ENCODE measurements around the gene ABCA8. TPM values are rescaled to one million over a fixed set of nuclear protein-coding genes. Genes with fewer than 3 reads are reported as not detected.
"Not testable (repeated sequence)": the region's sequence is repeated elsewhere in the genome, so short reads cannot be mapped to it uniquely, and the experiment has no call there.

Gene ABCA8
- total RNA-seq, 1 donor from 2014 or later = 2.6 TPM

DNA sequence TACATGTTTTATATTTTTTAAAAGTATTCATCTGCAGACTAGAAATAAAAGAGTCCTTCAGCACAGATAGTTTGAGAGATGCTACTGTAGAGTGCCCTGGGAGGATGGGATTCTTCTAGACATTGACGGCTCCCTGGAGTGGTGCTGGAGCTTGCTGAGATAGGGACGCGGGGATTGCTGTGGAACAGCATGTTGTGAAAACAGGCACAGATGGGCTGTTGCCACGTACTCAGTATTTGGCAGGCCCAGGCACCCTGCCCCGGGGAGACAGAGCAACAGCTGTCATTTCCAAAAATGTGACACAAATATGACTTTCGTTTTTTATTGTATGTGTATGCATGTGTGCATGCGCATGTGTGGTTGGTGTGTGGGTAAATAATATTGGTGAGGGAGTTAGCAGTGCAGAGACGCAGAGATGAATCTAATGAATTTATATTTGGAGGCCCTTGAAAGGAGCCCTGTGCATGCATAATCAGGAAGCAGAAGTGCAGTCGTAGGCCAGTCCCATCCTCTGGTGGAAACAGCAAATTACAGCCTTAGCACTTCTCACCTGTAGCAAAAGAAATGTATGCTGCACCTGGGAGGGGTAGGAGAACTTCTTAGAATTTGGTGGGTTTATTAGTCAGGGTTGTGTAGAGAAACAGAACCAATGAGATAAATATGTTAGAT is 6.2 kb upstream of the ABCA8 start:
- TF ChIP-seq, protein P1, sequence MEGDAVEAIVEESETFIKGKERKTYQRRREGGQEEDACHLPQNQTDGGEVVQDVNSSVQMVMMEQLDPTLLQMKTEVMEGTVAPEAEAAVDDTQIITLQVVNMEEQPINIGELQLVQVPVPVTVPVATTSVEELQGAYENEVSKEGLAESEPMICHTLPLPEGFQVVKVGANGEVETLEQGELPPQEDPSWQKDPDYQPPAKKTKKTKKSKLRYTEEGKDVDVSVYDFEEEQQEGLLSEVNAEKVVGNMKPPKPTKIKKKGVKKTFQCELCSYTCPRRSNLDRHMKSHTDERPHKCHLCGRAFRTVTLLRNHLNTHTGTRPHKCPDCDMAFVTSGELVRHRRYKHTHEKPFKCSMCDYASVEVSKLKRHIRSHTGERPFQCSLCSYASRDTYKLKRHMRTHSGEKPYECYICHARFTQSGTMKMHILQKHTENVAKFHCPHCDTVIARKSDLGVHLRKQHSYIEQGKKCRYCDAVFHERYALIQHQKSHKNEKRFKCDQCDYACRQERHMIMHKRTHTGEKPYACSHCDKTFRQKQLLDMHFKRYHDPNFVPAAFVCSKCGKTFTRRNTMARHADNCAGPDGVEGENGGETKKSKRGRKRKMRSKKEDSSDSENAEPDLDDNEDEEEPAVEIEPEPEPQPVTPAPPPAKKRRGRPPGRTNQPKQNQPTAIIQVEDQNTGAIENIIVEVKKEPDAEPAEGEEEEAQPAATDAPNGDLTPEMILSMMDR (IDR thresholded peaks at IDR 0.05; ENCODE audit: unreplicated experiment) = no peak
- Mint-ChIP-seq H3K4me3 (no peak overlapping the region), H3K27ac (no peak overlapping the region), H3K9me3 (peaks cover 5% of the 10 kb centered on the region), H3K4me1 (no peaks in the 10 kb centered on the region), H3K36me3 (no peaks in the 10 kb centered on the region), H3K27me3 (ENCODE audit: low read depth) (peaks cover 5% of the 10 kb centered on the region)
- no peak for DNase-seq (ENCODE audit: low spot score in 2 of 2, unreplicated experiment in 2 of 2)

DNA sequence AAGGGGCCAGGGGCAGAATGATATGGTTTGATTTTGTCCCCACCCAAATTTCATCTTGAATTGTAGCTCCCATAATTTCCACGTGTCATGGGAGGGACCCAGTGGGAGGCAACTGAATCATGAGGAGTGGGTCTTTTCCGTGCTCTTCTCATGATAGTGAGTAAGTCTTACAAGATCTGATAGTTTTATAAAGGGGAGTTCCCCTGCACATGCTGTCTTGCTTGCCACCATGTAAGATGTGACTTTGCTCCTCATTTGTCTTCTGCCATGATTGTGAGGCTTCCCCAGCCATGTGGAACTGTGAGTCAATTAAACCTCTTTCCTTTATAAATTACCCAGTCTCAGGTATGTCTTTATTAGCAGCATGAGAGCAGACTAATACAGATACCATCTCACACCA is 3.9 kb upstream of the ABCA8 start:
- not testable (repeated sequence) for H3K27ac Mint-ChIP-seq; DNase-seq (ENCODE audit: low spot score in 2 of 2, unreplicated experiment in 2 of 2); H3K36me3 Mint-ChIP-seq; H3K4me1 Mint-ChIP-seq; H3K9me3 Mint-ChIP-seq; H3K27me3 Mint-ChIP-seq (ENCODE audit: low read depth); H3K4me3 Mint-ChIP-seq

DNA sequence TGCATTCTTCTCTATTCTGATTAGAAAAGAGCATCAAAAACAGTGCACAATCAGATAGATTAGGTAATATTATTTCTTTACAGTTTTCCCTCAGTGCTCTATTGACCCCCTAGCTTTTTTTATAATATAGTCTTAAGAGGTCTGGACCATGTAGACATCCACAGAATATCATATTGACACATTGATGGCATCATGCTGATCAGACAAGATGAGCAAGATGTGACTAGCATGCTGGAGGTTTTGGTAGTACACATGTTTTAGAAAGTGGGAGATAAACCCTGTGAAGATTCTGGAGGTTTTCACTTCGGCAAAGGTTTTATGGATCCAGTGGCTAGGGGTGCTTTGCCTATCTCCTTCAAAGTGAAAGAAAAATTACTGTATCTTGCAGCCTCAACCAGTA is 2.8 kb upstream of the ABCA8 start:
- H3K4me3 Mint-ChIP-seq = no peak overlapping the region
- H3K9me3 Mint-ChIP-seq = peaks cover 5% of the 10 kb centered on the region
- H3K4me1 Mint-ChIP-seq = no peaks in the 10 kb centered on the region
- H3K27me3 Mint-ChIP-seq (ENCODE audit: low read depth) = peaks cover 9% of the 10 kb centered on the region
- H3K36me3 Mint-ChIP-seq = no peaks in the 10 kb centered on the region
- H3K27ac Mint-ChIP-seq = no peak overlapping the region
- DNase-seq (ENCODE audit: low spot score in 2 of 2, unreplicated experiment in 2 of 2) = no peak
- TF ChIP-seq, protein P1 (IDR thresholded peaks at IDR 0.05; ENCODE audit: unreplicated experiment) = no peak

DNA sequence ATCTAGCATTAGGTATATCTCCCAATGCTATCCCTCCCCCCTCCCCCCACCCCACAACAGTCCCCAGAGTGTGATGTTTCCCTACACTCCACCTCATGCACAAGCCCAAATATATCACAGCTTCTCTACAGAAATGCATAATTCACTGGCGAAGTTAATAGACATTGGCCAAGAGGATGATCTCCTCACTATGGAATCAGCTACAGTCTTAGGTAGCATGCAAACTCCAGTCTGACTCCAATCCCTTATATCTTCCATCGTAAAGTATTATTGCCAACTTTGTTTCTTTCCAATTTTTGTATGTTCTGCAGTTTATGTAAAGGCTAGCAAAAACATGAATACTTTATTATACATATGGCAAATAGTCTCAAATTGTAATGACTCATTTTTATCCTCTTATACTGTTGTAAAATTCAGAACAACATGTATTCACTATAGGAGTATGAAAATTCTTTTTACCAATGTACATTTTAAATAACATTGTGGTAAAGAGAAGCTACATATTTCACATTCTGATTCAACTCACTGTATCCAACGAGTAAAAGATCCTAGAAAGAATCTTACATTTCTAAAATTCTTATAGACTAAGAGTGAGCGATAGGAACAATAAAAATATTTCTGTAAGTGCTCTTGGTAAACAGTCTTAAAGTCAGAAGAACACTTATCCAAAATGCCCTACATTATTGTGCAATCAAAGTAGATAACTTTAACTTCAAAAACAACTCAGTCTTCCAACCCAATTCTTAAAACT is 871 bp downstream of the ABCA8 start:
- Mint-ChIP-seq H3K4me1 (no peaks in the 10 kb centered on the region), H3K27ac (no peak overlapping the region), H3K4me3 (peak overlapping the region; percentile 23), H3K9me3 (peaks cover 5% of the 10 kb centered on the region), H3K27me3 (ENCODE audit: low read depth) (peaks cover 28% of the 10 kb centered on the region), H3K36me3 (no peaks in the 10 kb centered on the region)
- no peak for DNase-seq (ENCODE audit: low spot score in 2 of 2, unreplicated experiment in 2 of 2)
- TF ChIP-seq, protein P1 (IDR thresholded peaks at IDR 0.05; ENCODE audit: unreplicated experiment) = no peak

DNA sequence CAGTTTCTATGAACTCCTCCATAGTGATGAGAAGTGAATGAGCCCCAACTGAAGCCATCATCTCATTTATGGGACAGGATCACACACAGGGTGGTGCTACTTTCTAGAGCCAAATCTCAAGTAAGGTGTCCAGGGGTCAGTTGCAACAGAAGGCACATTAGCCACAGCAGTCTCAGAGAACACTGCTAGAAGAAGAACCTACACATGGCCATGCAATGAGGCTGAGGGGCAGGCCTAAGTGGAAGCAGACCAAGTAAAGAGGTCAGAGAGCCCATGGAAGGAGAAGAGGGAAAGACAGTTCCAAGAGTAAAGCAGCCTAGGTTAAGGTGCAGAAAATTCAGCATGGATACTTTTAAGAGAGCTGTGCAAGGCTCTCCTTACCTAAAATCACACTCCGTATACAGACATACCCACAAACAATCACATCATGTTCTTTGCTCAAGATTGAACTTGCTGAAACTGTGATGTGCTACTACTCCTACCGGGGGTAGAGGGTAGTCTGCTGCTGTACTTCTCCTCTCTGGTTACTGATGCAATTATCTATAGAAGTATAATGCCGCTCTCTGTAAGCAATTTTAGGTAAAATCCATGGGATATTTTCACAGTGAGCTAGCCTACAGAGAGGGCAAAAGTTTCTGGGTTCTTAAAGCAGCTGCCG is 1.7 kb downstream of the ABCA8 start:
- Mint-ChIP-seq H3K36me3 (no peaks in the 10 kb centered on the region), H3K4me1 (no peaks in the 10 kb centered on the region), H3K4me3 (no peak overlapping the region), H3K27me3 (ENCODE audit: low read depth) (peaks cover 32% of the 10 kb centered on the region), H3K9me3 (no peaks in the 10 kb centered on the region), H3K27ac (no peak overlapping the region)
- DNase-seq (ENCODE audit: low spot score in 2 of 2, unreplicated experiment in 2 of 2) = no peak
- TF ChIP-seq, protein P1 (IDR thresholded peaks at IDR 0.05; ENCODE audit: unreplicated experiment) = no peak

DNA sequence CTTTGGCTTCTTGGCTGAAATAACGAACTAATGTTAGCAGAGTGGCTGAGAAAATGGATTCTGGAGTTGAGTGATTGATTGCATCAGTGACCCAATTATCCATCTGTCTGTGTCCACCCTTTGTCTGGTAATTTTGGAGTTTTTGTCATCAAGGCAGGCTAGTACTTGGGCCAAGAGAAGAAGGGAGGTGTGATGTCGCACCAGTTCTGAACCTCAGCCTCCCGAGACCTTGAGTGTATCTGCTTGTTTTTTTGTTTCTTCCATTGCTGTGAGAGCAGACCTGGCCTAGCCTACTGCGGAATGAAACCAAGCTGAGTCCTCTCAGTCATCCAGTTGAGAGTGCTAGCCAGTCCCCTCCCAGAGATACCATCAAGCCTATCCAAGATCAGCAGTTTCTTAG is 4.5 kb downstream of the ABCA8 start:
- Mint-ChIP-seq H3K9me3 (no peaks in the 10 kb centered on the region), H3K4me1 (no peaks in the 10 kb centered on the region), H3K27ac (no peak overlapping the region)

DNA sequence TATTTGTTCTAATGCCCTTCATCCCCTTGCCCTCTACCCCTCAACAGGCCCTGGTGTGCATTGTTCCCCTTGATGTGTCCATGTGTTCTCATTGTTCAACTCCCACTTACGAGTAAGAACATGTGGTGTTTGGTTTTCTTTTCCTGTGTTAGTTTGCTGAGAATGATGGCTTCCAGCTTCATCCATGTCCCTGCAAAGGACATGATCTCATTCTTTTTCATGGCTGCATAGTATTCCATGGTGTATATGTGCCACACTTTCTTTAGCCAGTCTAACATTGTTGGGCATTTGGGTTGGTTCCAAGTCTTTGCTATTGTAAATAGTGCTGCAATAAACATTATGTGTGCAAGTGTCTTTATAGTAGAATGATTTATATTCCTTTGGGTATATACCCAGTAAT is 7.3 kb downstream of the ABCA8 start:
- not testable (repeated sequence) for DNase-seq (ENCODE audit: low spot score in 2 of 2, unreplicated experiment in 2 of 2); H3K4me1 Mint-ChIP-seq; H3K36me3 Mint-ChIP-seq; H3K4me3 Mint-ChIP-seq; H3K9me3 Mint-ChIP-seq; H3K27ac Mint-ChIP-seq
- peaks cover 27% of the 10 kb centered on the region for H3K27me3 Mint-ChIP-seq (ENCODE audit: low read depth)

More for the DNA sequence above, 4.5 kb downstream of the ABCA8 start:
- TF ChIP-seq, protein P1 (IDR thresholded peaks at IDR 0.05; ENCODE audit: unreplicated experiment) = no peak
- DNase-seq (ENCODE audit: low spot score in 2 of 2, unreplicated experiment in 2 of 2) = no peak
- Mint-ChIP-seq H3K4me3 (no peak overlapping the region), H3K36me3 (no peaks in the 10 kb centered on the region), H3K27me3 (ENCODE audit: low read depth) (peaks cover 30% of the 10 kb centered on the region)
